Right atrium auricular region (tissue), 2 donors: ENCODE results near the gene CRYBB2. TPM values are rescaled to one million over a fixed set of nuclear protein-coding genes. Genes with fewer than 3 reads are reported as not detected.

Experiments used
- DNase-seq: peaks from one replicate; pipeline ENCODE4 v3.0.0-alpha.2; 2019; ENCODE audit warnings: low spot score
- H3K27ac ChIP-seq, 2 donors: fragments of 200-600 bp; sonication (generic); 1 replicate in 1 of 2; 2 replicates in 1 of 2; pipeline ENCODE4 v1.5.1; 2016 to 2019
- H3K27me3 ChIP-seq, 2 donors: fragments of 200-600 bp; sonication (generic); one replicate each; pipeline versions ENCODE4 v1.5.1 to v1.6.0; 2017 to 2019
- H3K36me3 ChIP-seq: fragments of 200-600 bp; sonication (generic); one replicate; pipeline ENCODE4 v1.5.1; 2016
- H3K4me1 ChIP-seq, 2 donors: fragments of 200-600 bp; sonication (generic); one replicate each; pipeline versions ENCODE4 v1.5.1 to v1.6.0; 2017 to 2019
- H3K4me3 ChIP-seq, 2 donors: fragments of 200-600 bp; sonication (generic); 1 replicate in 1 of 2; 2 replicates in 1 of 2; pipeline ENCODE4 v1.5.1; 2017 to 2019; ENCODE audit warnings: mild to moderate bottlenecking in 1 of 2, moderate library complexity in 1 of 2
- H3K9me3 ChIP-seq, 2 donors: fragments of 200-600 bp; sonication (generic); one replicate each; pipeline ENCODE4 v1.5.1; 2019
- total RNA-seq, 2 donors: library from RNA; depleted of rRNA; stranded (reverse); fragments of >200 nt; gene quantifications; one replicate each; pipeline ENCODE4 v1.1.0, GENCODE V29; 2016
- TF ChIP-seq, protein P1 (sequence below), 2 donors: fragments of 200-600 bp; sonication (generic); IDR thresholded peaks; one replicate each; pipeline ENCODE4 v1.5.1; 2019; ENCODE audit warnings: antibody characterized with exemption in 2 of 2

Gene CRYBB2
- total RNA-seq, 2 donors from 2014 or later, result not detected

- H3K9me3 ChIP-seq, result peaks cover 0 to 8% of the 10 kb centered on the region in 2 donors
- TF ChIP-seq, protein P1, sequence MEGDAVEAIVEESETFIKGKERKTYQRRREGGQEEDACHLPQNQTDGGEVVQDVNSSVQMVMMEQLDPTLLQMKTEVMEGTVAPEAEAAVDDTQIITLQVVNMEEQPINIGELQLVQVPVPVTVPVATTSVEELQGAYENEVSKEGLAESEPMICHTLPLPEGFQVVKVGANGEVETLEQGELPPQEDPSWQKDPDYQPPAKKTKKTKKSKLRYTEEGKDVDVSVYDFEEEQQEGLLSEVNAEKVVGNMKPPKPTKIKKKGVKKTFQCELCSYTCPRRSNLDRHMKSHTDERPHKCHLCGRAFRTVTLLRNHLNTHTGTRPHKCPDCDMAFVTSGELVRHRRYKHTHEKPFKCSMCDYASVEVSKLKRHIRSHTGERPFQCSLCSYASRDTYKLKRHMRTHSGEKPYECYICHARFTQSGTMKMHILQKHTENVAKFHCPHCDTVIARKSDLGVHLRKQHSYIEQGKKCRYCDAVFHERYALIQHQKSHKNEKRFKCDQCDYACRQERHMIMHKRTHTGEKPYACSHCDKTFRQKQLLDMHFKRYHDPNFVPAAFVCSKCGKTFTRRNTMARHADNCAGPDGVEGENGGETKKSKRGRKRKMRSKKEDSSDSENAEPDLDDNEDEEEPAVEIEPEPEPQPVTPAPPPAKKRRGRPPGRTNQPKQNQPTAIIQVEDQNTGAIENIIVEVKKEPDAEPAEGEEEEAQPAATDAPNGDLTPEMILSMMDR (IDR thresholded peaks at IDR 0.05), result no peak
- no peaks in the 10 kb centered on the region for H3K4me1 ChIP-seq
- H3K4me3 ChIP-seq, result no peak overlapping the region
- H3K36me3 ChIP-seq, result peaks cover 47% of the 10 kb centered on the region
- no peak overlapping the region for H3K27ac ChIP-seq
- no peak for DNase-seq
- no peaks in the 10 kb centered on the region for H3K27me3 ChIP-seq
Measured at GRCh38 chr22:25182131-25183110, 37.0 kb upstream of the CRYBB2 start.

DNA sequence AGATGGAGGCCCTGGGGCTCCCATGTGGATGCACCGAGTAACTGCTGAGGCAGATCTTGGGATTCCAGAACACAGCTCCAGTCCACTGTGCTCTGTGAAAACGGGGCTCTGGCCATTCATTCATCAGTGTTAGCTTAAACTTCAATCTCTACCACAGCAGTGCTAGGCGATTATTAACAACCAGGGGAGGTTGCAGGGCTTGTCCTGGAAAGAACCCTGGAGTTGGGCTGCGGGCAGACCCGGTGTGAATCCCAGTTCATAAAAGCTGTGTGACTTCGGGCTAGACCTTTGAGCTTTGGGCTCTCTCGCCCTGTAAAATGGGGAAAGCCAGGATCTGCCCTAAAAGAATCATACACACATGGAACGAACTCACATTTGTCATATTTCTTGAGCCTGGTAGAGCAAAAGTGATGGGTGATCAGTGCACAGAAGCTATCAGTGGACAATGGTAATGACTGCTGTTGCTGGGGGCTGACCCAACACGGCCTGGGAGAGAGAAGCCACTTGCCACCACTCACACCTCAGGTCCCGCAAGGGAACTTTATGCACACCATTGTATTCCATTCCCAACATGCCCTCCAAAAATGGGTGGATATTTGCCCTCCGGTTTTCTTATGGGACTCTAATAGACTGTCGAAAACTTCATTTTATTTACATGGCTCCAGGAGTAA, 35.4 kb upstream of the CRYBB2 start:
- no peaks in the 10 kb centered on the region for H3K27me3 ChIP-seq
- TF ChIP-seq, protein P1 (IDR thresholded peaks at IDR 0.05), result no peak
- no peak overlapping the region for H3K27ac ChIP-seq
- H3K36me3 ChIP-seq, result peaks cover 39% of the 10 kb centered on the region
- DNase-seq, result no peak
- no peaks in the 10 kb centered on the region for H3K4me1 ChIP-seq
- H3K9me3 ChIP-seq, result peaks cover 0 to 8% of the 10 kb centered on the region in 2 donors
- no peak overlapping the region for H3K4me3 ChIP-seq

DNA sequence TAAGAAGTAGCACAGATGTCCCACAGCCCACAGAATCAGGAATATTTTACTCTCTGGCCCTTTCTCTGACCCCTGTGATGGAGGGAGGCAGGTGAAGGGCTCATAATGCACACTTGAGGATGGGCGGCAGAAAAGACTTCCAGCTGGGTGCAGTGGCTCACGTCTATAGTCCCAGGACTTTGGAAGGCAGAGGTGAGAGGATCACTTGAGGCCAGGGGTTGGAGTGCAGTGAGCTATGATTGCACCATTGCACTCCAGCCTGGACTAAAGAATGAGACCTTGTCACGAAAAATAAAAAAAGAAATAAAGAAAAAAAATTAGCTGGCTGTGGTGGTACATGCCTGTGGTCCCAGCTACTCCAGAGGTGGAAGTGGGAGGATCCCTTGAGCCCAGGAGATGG, 33.3 kb upstream of the CRYBB2 start:
- no peaks in the 10 kb centered on the region for H3K4me1 ChIP-seq
- H3K9me3 ChIP-seq, result no peaks in the 10 kb centered on the region
- peaks cover 43% of the 10 kb centered on the region for H3K36me3 ChIP-seq
- no peak overlapping the region for H3K4me3 ChIP-seq
- H3K27ac ChIP-seq, result no peak overlapping the region
- no peaks in the 10 kb centered on the region for H3K27me3 ChIP-seq
- TF ChIP-seq, protein P1 (IDR thresholded peaks at IDR 0.05), result no peak
- no peak for DNase-seq

GRCh38 chr22:25187469-25187868, 32.0 kb upstream of the CRYBB2 start:
- DNase-seq, result no peak
- no peak overlapping the region for H3K27ac ChIP-seq
- no peaks in the 10 kb centered on the region for H3K4me1 ChIP-seq
- H3K9me3 ChIP-seq, result no peaks in the 10 kb centered on the region
- TF ChIP-seq, protein P1 (IDR thresholded peaks at IDR 0.05), result no peak
- H3K27me3 ChIP-seq, result no peaks in the 10 kb centered on the region
- H3K4me3 ChIP-seq, result no peak overlapping the region
- H3K36me3 ChIP-seq, result peaks cover 47% of the 10 kb centered on the region

GRCh38 chr22:25192406-25192805, 27.0 kb upstream of the CRYBB2 start:
- Histone ChIP-seq H3K4me1 (no peaks in the 10 kb centered on the region), H3K9me3 (no peaks in the 10 kb centered on the region), H3K27me3 (no peaks in the 10 kb centered on the region), H3K27ac (no peak overlapping the region), H3K4me3 (no peak overlapping the region), H3K36me3 (peaks cover 34% of the 10 kb centered on the region)
- TF ChIP-seq, protein P1 (IDR thresholded peaks at IDR 0.05), result no peak
- DNase-seq, result no peak
